ENCODE results near the gene IMP3. TPM values are rescaled to one million over a fixed set of nuclear protein-coding genes. Genes with fewer than 3 reads are reported as not detected.

The IMP3 gene
- total and polyA plus RNA-seq, 8 donors = 3.5 to 137 (median 74.1) TPM

DNA sequence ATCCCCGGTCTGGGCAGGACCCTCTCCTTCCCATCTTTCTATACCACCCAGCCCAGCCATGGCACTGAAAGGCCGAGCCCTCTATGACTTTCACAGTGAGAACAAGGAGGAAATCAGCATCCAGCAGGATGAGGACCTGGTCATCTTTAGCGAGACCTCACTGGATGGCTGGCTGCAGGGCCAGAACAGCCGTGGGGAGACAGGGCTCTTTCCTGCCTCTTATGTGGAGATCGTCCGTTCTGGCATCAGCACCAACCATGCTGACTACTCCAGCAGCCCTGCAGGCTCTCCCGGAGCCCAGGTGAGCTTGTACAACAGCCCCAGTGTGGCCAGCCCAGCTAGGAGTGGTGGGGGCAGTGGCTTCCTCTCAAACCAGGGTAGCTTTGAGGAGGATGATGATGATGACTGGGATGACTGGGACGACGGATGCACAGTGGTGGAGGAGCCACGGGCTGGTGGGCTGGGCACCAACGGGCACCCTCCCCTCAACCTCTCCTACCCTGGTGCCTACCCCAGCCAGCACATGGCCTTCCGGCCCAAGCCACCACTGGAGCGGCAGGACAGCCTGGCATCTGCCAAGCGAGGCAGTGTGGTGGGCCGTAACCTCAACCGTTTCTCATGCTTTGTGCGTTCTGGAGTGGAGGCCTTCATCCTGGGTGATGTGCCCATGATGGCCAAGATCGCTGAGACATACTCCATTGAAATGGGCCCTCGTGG is 9.2 kb upstream of the IMP3 start:
- peaks cover 63 to 73% (median 70%) of the 10 kb centered on the region in 4 donors for H3K4me1 ChIP-seq
- no peak for TF ChIP-seq POLR2A (IDR thresholded peaks at IDR 0.05)
- TF ChIP-seq POLR2AphosphoS5 (IDR thresholded peaks at IDR 0.05) = no peak
- TF ChIP-seq, protein P1, sequence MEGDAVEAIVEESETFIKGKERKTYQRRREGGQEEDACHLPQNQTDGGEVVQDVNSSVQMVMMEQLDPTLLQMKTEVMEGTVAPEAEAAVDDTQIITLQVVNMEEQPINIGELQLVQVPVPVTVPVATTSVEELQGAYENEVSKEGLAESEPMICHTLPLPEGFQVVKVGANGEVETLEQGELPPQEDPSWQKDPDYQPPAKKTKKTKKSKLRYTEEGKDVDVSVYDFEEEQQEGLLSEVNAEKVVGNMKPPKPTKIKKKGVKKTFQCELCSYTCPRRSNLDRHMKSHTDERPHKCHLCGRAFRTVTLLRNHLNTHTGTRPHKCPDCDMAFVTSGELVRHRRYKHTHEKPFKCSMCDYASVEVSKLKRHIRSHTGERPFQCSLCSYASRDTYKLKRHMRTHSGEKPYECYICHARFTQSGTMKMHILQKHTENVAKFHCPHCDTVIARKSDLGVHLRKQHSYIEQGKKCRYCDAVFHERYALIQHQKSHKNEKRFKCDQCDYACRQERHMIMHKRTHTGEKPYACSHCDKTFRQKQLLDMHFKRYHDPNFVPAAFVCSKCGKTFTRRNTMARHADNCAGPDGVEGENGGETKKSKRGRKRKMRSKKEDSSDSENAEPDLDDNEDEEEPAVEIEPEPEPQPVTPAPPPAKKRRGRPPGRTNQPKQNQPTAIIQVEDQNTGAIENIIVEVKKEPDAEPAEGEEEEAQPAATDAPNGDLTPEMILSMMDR (IDR thresholded peaks at IDR 0.05) = no peak
- no peak for TF ChIP-seq EP300 (IDR thresholded peaks at IDR 0.05)
- peak overlapping the region; percentile 93 to 97 (median 96) for H3K27ac ChIP-seq
- H3K36me3 ChIP-seq = peaks cover 2 to 28% (median 12%) of the 10 kb centered on the region in 4 donors
- peak in 1 of 2 donors; percentile 14 for DNase-seq
- 62 to 72% (median 67%) methylated on average over 16 to 19 of the region's 19 CpGs for WGBS, 5 donors
- H3K4me3 ChIP-seq = peak overlapping the region; percentile 66 to 91 (median 81)
- H3K27me3 ChIP-seq = no peaks in the 10 kb centered on the region
- intact Hi-C loops (cut with DNase I; ENCODE audit: low total_unique reads) = no loop called here
- H3K9me3 ChIP-seq = no peaks in the 10 kb centered on the region

DNA sequence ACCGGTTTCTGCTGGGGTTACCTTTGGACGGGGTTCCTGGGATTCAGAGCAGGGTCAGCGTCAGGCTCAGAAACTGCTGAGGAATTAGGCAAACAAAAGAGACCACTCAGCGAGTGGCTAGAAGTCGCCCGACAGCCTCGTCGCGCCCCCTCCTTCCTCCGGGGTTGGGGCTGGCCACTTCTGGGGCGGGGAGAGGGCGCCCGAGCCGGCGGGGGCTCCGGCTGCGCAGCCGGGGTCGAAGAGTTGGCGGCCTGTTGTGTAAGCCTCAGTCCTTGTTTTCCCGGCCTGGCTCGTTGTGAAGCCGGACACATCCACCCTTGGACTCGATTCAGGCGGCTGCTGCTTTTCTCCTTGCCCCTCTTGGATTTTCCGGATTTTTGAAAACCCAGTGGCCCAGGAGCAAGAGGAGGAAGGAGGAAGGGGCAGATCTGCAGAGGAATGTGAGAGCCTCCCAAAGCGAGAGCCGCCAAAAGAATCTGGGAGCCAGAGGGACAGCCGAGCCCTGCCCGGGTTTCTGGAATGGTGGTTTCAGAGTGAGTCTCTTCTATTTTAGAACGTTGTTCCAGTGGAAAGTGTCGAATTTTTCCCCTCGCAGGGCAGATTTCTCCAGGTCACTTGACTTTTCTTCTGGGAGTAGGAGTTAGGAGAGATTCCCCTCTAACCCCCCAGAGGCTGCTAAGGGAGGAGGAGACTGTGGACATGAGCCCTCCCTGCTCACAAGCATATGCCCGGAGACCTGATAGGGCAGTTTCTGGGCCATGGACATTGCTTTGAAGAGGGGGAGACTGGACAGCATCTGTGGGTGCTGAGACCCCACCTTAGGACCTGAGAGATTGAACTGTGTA is 8.4 kb upstream of the IMP3 start:
- Histone ChIP-seq H3K36me3 (peaks cover 2 to 22% (median 10%) of the 10 kb centered on the region in 4 donors), H3K9me3 (no peaks in the 10 kb centered on the region), H3K27ac (peak overlapping the region; percentile 93 to 97 (median 96)), H3K27me3 (no peaks in the 10 kb centered on the region), H3K4me1 (peaks cover 60 to 65% (median 62%) of the 10 kb centered on the region in 4 donors), H3K4me3 (peak overlapping the region; percentile 66 to 91 (median 81))
- intact Hi-C loops (cut with DNase I; ENCODE audit: low total_unique reads) = no loop called here
- 2 to 6% (median 3%) methylated on average over 32 to 34 of the region's 34 CpGs for WGBS, 5 donors
- peak; percentile 48 to 79 for DNase-seq
- TF ChIP-seq POLR2AphosphoS5 (IDR thresholded peaks at IDR 0.05) (no peak), POLR2A (IDR thresholded peaks at IDR 0.05) (no peak), EP300 (IDR thresholded peaks at IDR 0.05) (no peak)
- TF ChIP-seq, protein P1 (IDR thresholded peaks at IDR 0.05) = no peak

DNA sequence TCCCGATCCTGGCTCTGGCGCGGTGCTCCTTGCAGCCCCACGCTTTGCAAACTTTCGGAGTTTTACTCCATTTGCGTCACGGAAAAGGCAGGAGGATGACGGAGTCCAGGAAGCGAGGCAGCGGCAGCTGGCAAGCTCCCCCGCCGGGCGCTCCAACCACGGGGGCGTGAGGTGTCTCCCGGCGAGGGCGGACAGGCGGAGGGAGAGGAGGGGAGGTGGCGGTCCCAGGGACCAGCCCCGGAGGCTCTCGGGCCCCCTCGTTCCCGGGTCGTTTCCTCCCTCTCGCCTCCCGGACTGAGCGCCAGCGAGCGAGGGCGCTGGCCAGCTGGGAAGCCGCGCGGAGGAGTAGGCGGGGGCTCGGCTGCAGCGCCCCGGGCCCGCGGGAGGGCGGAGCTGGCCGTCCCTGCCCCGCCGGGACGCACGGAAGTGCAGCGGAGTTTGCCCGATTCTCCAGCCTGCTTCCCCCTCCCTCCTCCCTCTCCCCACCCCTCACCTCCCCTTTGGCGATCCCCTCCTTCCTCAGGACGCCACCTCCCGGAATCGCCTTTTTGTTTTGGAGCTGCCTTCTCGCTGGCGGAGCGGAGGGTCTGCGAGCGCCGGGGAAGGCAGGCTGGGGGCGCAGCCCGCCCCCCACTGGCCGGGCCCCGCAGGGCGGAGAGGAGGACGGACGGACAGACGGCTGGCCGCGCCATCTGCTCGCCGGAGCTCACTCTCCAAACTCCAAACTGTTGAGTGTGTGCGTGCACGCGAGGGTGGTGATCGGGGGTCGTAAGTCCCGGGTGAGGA is 7.5 kb upstream of the IMP3 start, which contains the start of gene SNX33:
SNX33 (plus strand) TSS at position 543 of the 786 bp plus-strand sequence. CDS start 1,191 bp downstream, outside the sequence.
- peak; percentile 82 to 94 for DNase-seq
- WGBS, 5 donors = 0 to 2% (median 0%) methylated on average over 11 to 76 of the region's 76 CpGs
- H3K36me3 ChIP-seq = peaks cover 0 to 15% (median 8%) of the 10 kb centered on the region in 4 donors
- H3K9me3 ChIP-seq = no peaks in the 10 kb centered on the region
- intact Hi-C loops (cut with DNase I; ENCODE audit: low total_unique reads) = no loop called here
- H3K27ac ChIP-seq = peak within 1 kb of the TSS; percentile 93 to 97 (median 96)
- TF ChIP-seq POLR2A (IDR thresholded peaks at IDR 0.05) = peak in 1 of 4 donors; percentile 33
- peak; percentile 17 to 90 (median 85) for TF ChIP-seq POLR2AphosphoS5 (IDR thresholded peaks at IDR 0.05)
- TF ChIP-seq, protein P1 (IDR thresholded peaks at IDR 0.05) = peak in 5 of 7 experiments; percentile 23 to 57 (median 47)
- peak; percentile 45 for TF ChIP-seq EP300 (IDR thresholded peaks at IDR 0.05)
- H3K4me3 ChIP-seq = peak within 1 kb of the TSS; percentile 66 to 91 (median 81)
- H3K4me1 ChIP-seq = peaks cover 53 to 57% (median 55%) of the 10 kb centered on the region in 4 donors
- H3K27me3 ChIP-seq = no peaks in the 10 kb centered on the region
